NT2/D1 (cell line): ENCODE data around the gene PPM1H.

Experiments
- SUZ12 ChIP-seq: IDR thresholded peaks from 2 replicates; pipeline ENCODE4 v1.6.1; 2011; ENCODE audit not compliant: insufficient read length, insufficient read depth; ENCODE audit errors: extremely low read depth
- YY1 ChIP-seq: IDR thresholded peaks from 2 replicates; pipeline ENCODE4 v1.6.1; 2011; ENCODE audit not compliant: insufficient read length, insufficient read depth
- ZNF274 ChIP-seq: IDR thresholded peaks from 2 replicates; pipeline ENCODE4 v1.6.1; 2011; ENCODE audit warnings: mild to moderate bottlenecking, low read depth, low read length

DNA sequence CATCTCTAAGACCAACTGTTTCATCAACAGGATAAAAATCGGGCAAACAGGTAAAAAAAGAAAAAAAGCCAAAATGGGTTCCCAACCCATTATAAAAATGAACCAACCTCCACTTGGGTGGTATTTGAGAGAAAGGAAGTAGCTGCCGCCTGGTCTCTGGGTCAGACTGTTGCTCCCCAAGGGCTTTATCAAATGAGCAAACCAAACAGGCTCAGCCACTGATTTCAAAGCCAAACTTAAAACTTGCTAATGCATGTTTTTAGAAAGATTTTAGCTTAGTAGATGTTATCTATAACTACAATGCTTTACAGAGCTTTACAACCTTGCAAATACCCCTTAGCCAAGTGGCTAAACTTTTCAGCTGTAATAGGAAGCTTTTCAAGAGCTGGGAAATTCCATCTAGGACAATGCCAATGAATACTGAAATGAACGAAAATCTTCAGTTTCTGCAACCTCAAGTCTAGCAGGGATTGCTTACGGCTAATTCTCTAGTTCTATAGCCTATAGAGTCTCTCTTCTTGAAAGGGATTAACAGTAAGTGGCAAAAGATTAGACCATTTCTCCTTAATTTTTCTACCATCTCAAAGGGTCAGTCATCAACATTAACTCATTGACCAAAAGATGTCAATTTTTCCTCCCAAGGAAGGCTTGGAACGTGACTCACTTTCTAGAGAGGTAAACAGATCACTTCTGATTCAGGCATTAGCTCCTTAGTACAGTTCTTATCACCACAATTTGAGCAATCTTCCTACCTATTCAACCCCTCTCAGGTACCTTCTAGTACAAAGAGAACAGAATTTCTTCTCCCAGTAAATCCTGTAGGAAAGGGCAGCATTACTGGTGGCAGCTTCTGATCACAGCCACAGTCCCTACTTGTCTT, 4.2 kb downstream of the PPM1H start:
- TF ChIP-seq ZNF274 (no peak), SUZ12 (no peak), YY1 (no peak)
